ENCODE results near the gene EXOC3. TPM values are rescaled to one million over a fixed set of nuclear protein-coding genes. Genes with fewer than 3 reads are reported as not detected.

The EXOC3 gene
- total RNA-seq, 1 donor from 2014 or later, result 19.2 TPM

DNA sequence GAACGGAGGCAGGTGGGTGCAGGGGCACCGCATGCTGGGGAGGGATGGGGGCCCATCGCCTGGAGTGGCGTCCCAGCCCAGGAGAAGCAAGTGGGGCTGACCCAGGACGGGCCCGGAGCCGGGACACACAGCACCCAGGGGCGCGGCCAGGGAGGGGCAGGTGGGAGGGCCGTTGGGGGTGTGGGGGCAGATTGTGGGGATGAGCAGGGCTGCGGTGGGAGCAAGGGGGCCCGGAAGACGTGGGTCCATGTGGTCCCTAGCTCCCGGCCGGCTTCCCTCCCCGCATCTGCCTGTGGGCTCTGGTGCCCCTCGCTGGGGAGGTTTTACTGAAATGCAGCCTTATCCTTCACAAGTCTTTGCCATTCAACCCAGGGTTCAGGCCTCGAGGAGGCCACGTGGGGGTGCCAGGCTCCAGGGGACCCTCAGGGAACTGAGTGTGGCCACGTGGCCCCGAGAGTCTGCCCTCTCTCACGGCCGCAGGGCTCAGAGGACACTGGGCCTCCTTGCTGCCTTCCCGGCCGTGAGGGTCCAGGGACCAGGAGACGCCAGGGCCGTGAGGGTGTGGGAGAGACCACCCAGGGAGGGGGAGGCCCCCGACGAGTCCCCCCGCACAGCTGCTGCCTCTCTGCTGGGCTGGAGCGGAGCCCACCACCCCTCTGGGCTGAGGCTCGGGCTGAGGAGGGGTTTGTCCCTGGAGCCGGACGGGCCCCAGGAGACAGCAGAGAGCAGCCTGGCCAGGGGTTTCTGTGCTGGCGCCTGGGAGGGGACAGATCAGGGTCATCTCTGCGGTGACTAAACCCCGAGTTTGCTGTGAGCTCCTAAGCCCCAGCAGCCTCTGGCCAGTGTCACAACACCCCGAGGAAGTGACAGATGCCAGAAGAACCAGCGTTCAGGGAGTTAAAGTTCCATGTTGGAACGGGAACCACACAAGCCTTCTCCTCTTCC is 46.0 kb downstream of the EXOC3 start:
- Mint-ChIP-seq H3K27me3 (ENCODE audit: insufficient read depth, low read depth) (peaks cover 9% of the 10 kb centered on the region), H3K27ac (no peak overlapping the region), H3K36me3 (no peaks in the 10 kb centered on the region), H3K9me3 (no peaks in the 10 kb centered on the region), H3K4me1 (peaks cover 2% of the 10 kb centered on the region), H3K4me3 (no peak overlapping the region)
- Histone ChIP-seq H3K79me2 (ENCODE audit: low read depth) (no peaks in the 10 kb centered on the region), H3K36me3 (no peaks in the 10 kb centered on the region), H3K4me2 (no peak overlapping the region), H3K4me3 (no peak overlapping the region), H3K27ac (no peak overlapping the region), H3K4me1 (peaks cover 4% of the 10 kb centered on the region), H2AFZ (replicated peaks) (no peak overlapping the region), H4K20me1 (ENCODE audit: low read depth) (no peaks in the 10 kb centered on the region), H3F3A (ENCODE audit: low read depth) (no peaks in the 10 kb centered on the region), H3K9ac (no peak overlapping the region), H3K9me3 (ENCODE audit: low read depth) (no peaks in the 10 kb centered on the region), H3K27me3 (peaks cover 32% of the 10 kb centered on the region)
- TF ChIP-seq EZH2phosphoT487 (IDR thresholded peaks at IDR 0.05) (no peak), EZH2 (IDR thresholded peaks at IDR 0.05) (no peak), CTCF (IDR thresholded peaks at IDR 0.05) (no peak)
- no peak for DNase-seq (ENCODE audit: low spot score)

- H3F3A ChIP-seq (ENCODE audit: low read depth), result no peaks in the 10 kb centered on the region
- H3K9me3 Mint-ChIP-seq, result no peaks in the 10 kb centered on the region
- H3K79me2 ChIP-seq (ENCODE audit: low read depth), result no peaks in the 10 kb centered on the region
- H3K27ac Mint-ChIP-seq, result peak overlapping the region; percentile 33
- no peak for DNase-seq (ENCODE audit: low spot score)
- peaks cover 38% of the 10 kb centered on the region for H3K27me3 ChIP-seq
- H3K4me1 Mint-ChIP-seq, result peaks cover 2% of the 10 kb centered on the region
- no peak overlapping the region for H3K4me3 Mint-ChIP-seq
- no peak overlapping the region for H3K4me2 ChIP-seq
- no peak overlapping the region for H3K27ac ChIP-seq
- TF ChIP-seq CTCF (IDR thresholded peaks at IDR 0.05) (no peak), EZH2 (IDR thresholded peaks at IDR 0.05) (no peak), EZH2phosphoT487 (IDR thresholded peaks at IDR 0.05) (no peak)
- H3K9ac ChIP-seq, result no peak overlapping the region
- no peak overlapping the region for H2AFZ ChIP-seq (replicated peaks)
- H3K9me3 ChIP-seq (ENCODE audit: low read depth), result no peaks in the 10 kb centered on the region
- no peaks in the 10 kb centered on the region for H4K20me1 ChIP-seq (ENCODE audit: low read depth)
- H3K27me3 Mint-ChIP-seq (ENCODE audit: insufficient read depth, low read depth), result peaks cover 10% of the 10 kb centered on the region
- H3K36me3 ChIP-seq, result no peaks in the 10 kb centered on the region
- H3K36me3 Mint-ChIP-seq, result no peaks in the 10 kb centered on the region
- peaks cover 4% of the 10 kb centered on the region for H3K4me1 ChIP-seq
- no peak overlapping the region for H3K4me3 ChIP-seq
Observed at GRCh38 chr5:489689-490080, 46.7 kb downstream of the EXOC3 start.

- no peak for DNase-seq (ENCODE audit: low spot score)
- Histone ChIP-seq H2AFZ (replicated peaks) (no peak overlapping the region), H4K20me1 (ENCODE audit: low read depth) (no peaks in the 10 kb centered on the region), H3K4me3 (no peak overlapping the region), H3K9me3 (ENCODE audit: low read depth) (no peaks in the 10 kb centered on the region), H3K4me2 (no peak overlapping the region), H3K36me3 (no peaks in the 10 kb centered on the region), H3K4me1 (peaks cover 4% of the 10 kb centered on the region), H3K79me2 (ENCODE audit: low read depth) (no peaks in the 10 kb centered on the region), H3K9ac (no peak overlapping the region), H3F3A (ENCODE audit: low read depth) (no peaks in the 10 kb centered on the region), H3K27ac (no peak overlapping the region), H3K27me3 (peaks cover 45% of the 10 kb centered on the region)
- Mint-ChIP-seq H3K36me3 (no peaks in the 10 kb centered on the region), H3K9me3 (no peaks in the 10 kb centered on the region), H3K27ac (peak overlapping the region; percentile 33), H3K27me3 (ENCODE audit: insufficient read depth, low read depth) (peaks cover 15% of the 10 kb centered on the region), H3K4me1 (peaks cover 2% of the 10 kb centered on the region), H3K4me3 (no peak overlapping the region)
- TF ChIP-seq CTCF (IDR thresholded peaks at IDR 0.05), result no peak
- TF ChIP-seq EZH2phosphoT487 (IDR thresholded peaks at IDR 0.05), result no peak
- no peak for TF ChIP-seq EZH2 (IDR thresholded peaks at IDR 0.05)
Observed at GRCh38 chr5:490116-491106, 47.4 kb downstream of the EXOC3 start.

Data from neural progenitor cell (in vitro differentiated cells).